Stimulated activated CD4-positive, alpha-beta T cell treated with anti-CD3 and anti-CD28 coated beads, Interleukin-2, amount 100 ng/mL, for 48 hours (primary cell): ENCODE measurements around the gene PCP4.
"Not testable (repeated sequence)": the region's sequence is repeated elsewhere in the genome, so short reads cannot be mapped to it uniquely, and the experiment has no call there.

Experiments used
- DNase-seq, 2 donors: peaks; one replicate each; pipeline ENCODE4 v3.0.0-alpha.2; 2020

The PCP4 gene

GRCh38 chr21:39869141-39869818 is 2.0 kb downstream of the PCP4 start:
- no peak for DNase-seq

GRCh38 chr21:39873687-39874086 is 6.4 kb downstream of the PCP4 start:
- DNase-seq, result no peak

DNA sequence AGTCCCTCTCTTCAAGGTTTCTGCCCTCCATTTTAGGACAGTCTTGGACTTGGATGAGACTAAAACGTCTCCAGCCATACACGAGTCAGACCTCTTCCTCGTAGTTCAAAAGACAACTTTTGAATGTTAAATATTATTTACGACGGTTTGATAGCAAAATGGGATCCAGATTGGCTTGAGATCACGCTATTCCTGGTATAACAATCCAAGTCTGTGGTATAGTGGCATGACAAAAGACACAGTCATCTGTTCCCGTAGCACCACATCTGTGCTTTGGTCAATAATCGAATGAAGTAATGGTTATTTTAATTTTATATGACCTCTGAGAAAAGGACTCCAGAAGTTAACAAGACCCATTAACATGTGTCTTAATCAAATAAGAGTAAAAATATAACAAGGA is 7.0 kb downstream of the PCP4 start:
- no peak for DNase-seq

GRCh38 chr21:39874759-39875158 is 7.5 kb downstream of the PCP4 start:
- DNase-seq, result no peak

DNA sequence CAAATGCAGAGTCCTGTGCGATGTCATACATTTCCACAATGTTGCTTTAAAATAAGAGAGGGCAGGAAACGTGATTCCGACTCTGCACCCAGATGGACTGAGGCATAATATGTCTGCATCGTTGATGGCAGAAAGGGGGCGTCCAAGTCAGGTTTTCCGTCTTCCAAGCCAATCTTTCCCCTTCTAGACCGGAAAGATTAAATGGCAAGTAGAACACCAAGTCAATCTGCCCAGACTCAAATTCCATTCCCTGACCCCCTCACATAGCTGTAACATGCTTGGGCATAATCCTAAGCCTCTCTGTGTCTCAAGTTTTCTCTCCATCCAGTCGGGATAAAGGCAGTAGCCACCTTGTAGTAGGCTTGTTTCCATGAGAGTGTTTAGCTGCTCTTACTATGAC is 14.4 kb downstream of the PCP4 start:
- DNase-seq, result no peak

GRCh38 chr21:39882151-39882838 is 15.1 kb downstream of the PCP4 start:
- no peak for DNase-seq

- DNase-seq, result no peak
These were observed 15.6 kb downstream of the PCP4 start for GRCh38 chr21:39882839-39883195.

DNA sequence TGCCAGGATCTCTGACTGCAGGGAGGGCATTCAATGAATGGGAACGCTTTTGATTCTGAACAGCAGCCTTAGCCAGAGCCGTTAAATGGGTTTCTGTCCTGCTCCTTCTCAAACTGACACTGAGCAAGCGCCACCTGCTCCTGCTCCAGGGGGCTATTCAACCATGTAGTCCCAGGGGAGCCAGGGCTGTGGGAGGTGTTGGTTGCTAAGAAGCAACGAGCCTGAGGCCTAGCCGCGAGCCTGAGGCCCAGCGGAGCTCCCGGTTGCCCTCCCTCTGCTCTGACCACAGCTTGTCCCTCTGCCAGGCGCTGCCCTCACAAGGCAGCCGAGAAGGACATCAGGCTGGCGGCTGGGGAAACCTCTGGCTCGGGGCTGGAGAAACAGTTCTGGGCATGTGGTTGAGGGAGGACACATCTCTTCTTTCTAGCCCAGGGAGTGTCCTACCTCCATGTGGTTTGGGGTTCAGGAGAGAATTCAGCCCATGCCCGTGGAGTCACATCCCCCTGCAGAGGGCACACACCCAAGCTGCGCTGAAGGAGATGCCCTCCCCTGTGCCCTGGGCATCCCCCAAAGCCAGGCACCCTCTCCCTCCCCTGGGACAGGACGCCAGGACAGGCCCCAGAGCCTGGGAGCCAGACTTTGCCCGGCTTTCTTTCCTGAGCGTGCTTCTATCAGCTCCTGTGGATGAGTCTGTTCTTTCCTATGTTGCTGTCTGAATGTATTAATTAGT is 18.0 kb downstream of the PCP4 start:
- DNase-seq, result no peak

DNA sequence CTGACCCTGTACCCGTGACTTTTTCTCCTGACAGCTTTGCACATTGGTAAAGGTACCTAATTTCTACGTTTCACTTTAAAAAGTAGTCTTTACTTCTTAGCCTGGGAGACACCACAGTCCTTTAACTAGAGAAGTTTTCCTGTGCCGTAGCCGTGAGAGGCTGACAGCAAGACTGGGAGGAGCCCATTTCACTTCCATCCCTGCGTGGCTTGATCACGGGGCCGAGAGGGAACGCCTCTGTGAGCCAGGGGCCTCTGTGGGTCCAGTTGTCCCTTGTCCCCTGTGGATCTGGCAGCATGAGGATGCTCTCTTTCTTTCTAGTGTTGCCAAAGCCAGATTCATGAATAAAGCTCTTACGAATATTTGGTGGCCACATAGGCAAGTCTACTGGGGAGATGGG is 21.6 kb downstream of the PCP4 start:
- DNase-seq, result no peak

GRCh38 chr21:39891111-39891510 is 23.9 kb downstream of the PCP4 start:
- no peak for DNase-seq

- DNase-seq, result not testable (repeated sequence)
These were observed 24.6 kb downstream of the PCP4 start for GRCh38 chr21:39891863-39892262.

DNA sequence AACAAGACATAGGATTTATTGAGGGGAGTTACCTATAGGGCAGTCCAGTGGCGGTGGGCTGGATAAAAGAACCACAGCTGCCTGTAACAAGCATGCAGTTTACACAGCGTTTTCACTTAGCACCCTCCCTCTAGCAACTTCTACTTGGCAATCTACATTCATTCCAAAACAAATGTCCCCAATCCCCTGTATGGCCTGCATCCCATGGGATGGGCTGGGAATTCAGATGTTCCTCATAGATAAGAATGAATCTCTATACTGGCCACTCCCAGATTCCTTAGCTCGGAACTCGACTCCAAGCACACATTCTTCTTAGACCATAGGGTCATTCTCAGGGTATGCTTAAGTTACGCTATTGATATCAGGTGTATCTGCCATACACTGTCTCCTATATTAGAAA is 33.3 kb downstream of the PCP4 start:
- no peak for DNase-seq

DNA sequence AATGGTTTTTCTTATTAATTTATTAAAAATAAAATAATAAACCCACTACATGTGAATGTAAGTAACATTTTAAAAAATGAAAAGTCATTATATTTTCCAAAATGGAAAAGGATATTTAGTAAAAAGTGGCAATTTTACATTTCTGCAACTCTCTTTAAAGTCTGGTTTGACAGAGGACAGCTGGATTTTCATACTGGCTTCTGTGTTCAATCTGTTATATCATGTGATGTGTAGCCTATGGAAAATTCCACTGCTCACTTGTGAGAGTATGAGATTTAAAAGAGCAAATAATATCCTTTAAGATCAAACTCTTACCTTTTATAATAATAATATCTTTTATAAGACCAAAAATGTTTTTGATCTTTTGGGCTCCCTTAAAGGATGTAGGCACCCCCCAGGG is 33.7 kb downstream of the PCP4 start:
- no peak for DNase-seq

- no peak for DNase-seq
These were observed 35.7 kb downstream of the PCP4 start for GRCh38 chr21:39902986-39903385.

DNA sequence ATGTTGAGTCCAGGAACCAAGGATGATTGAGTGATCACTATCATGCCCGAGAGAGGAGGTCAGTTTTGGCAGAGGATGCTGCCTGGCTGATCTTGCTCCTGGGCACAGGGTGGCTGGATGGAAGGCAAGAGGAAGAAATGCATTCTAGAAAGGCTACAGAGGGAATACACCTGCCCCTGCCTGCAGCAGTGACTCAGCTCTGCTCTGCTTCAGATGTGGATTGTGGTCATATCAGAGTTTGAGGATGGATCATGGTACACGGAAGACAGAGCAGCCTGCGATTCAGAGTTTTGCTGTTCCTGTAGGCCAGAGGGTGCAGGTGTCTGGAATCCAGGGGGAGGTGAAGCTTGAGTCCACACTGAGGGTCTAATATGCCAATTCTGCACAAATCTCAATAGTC is 37.2 kb downstream of the PCP4 start:
- no peak for DNase-seq

GRCh38 chr21:39908265-39908923 is 41.2 kb downstream of the PCP4 start:
- DNase-seq, result no peak

DNA sequence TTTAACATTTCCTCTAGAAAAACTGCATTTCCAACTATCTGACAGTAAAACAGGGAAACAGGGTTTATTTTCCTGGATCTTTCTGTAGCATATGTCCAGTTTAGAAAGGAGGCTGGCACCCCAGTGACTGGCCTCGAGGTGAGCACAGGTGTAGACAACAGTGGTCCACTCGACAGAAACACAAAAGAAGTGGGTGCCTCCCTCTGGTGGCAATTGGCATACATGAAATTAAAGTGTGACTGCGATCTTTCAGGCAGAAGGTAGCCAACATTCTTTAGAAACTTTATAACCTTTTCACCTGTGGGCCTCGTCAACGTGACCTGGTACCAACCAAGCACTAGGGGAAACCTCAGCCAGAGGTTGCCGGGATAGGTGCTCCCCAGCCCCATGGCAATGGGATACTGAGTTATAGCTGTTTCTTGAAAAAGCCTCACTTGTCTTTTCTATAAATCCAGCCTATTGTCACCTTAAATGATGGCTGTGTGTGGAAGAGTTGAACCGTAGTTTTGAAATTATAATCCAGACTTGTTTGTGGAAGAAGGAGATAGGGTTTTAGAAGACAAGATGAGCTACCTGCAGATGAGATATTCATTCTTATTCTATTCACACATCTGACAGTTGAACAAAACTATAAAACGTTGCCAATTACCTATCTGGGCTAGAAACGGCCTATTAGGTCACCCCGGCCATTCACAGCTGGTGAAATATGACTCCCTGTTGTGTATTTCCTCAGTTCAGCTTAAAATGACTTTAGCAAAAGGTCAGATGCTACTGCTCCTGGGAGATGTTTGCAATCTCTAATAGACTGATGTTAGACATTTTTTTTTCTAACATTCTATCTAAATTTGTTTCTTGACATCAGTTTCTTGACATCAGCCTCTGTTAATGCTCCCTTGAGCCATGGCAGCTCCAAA is 44.3 kb downstream of the PCP4 start:
- DNase-seq, result no peak

- DNase-seq, result no peak
These were observed 46.6 kb downstream of the PCP4 start for GRCh38 chr21:39913706-39914305.

DNA sequence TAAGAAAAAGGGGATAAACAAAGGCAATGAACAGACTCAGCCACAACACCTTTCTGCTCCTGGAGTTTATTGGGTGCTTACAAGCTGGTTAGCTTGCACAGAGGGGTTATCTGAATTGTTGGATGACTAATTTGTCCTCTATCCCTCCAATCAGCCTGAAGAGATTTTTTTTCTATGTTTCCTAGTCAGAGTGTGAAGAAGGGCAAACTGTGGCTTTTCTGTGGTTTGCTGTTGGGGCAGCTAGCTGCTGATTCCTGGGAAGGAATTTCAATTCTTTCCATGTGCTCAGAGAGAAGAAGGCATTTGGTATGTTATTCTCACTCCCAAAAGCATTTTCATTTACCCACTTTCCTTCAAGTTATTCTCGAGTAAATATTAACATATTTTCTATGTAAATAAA is 48.6 kb downstream of the PCP4 start:
- DNase-seq, result no peak

DNA sequence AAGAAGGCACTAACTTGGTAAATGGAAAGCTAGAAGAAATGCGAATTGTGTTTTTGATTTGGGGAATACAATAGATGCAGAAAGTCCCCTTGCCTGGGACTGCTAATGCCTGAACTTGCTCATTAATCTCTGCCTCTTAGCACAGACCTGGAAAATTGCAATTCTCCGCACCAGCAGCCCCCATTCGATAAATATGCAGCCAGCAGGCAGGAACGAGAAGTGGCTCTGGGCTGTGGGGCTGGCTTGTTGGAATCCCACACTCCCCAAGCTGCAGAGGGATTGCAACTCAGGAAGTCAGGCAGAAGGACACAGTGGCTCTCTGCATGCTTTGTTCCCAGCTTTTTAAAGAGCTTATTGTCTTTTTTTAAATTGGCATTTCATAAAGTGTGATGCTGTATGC is 51.3 kb downstream of the PCP4 start:
- no peak for DNase-seq

DNA sequence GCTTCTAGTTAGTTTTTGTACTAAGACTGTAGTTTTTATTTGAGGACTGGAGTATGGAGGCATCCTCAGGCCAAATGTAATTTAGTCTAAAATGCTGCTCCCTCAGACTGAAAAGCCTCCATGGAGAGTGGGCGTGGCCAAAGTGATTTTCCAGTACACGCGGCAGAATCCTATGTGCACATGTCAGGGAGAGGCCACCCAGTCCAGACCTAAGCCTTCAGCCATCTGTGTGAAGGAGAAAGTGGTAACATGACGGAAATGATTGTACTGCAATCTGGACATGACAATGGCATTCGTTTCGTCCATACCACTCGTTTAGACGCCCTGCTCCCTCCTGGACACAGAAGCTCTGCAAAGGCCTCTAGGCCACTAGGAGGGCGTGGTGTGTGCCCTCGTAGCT is 56.2 kb downstream of the PCP4 start:
- no peak for DNase-seq
